GM23248 (cell line): Measurements from ENCODE around the gene NR3C1. TPM values are rescaled to one million over a fixed set of nuclear protein-coding genes. Genes with fewer than 3 reads are reported as not detected.

Source experiments
- DNase-seq: peaks from one replicate; pipeline ENCODE4 v3.0.0-alpha.2; 2015
- H2AFZ ChIP-seq: fragments of 200-600 bp; sonication (generic); 2 replicates; pipeline ENCODE4 v1.6.1; 2016; ENCODE audit warnings: antibody characterized with exemption
- H3F3A ChIP-seq: fragments of 200-600 bp; sonication (generic); 2 replicates; pipeline ENCODE4 v1.6.1; 2016; ENCODE audit warnings: mild to moderate bottlenecking, antibody characterized with exemption, mixed run types; ENCODE audit not compliant: insufficient read depth
- H3K27ac ChIP-seq: fragments of 200-600 bp; sonication (generic); 2 replicates; pipeline ENCODE4 v1.5.1; 2016; ENCODE audit warnings: mild to moderate bottlenecking
- H3K27me3 ChIP-seq: fragments of 200-600 bp; sonication (generic); replicated peaks from 2 replicates; pipeline ENCODE4 v1.6.1; 2016; ENCODE audit warnings: mild to moderate bottlenecking; ENCODE audit not compliant: insufficient read depth
- H3K36me3 ChIP-seq: fragments of 200-600 bp; sonication (generic); 2 replicates; pipeline ENCODE4 v1.6.1; 2016; ENCODE audit warnings: low read depth, mild to moderate bottlenecking
- H3K4me1 ChIP-seq: fragments of 200-600 bp; sonication (generic); 2 replicates; pipeline ENCODE4 v1.6.1; 2016; ENCODE audit warnings: mild to moderate bottlenecking; ENCODE audit not compliant: insufficient read depth
- H3K4me2 ChIP-seq: fragments of 200-600 bp; sonication (generic); one replicate; pipeline ENCODE4 v1.6.1; 2016; ENCODE audit warnings: mild to moderate bottlenecking; ENCODE audit not compliant: unreplicated experiment
- H3K4me3 ChIP-seq: fragments of 200-600 bp; sonication (generic); 2 replicates; pipeline ENCODE4 v1.5.1; 2016; ENCODE audit warnings: mild to moderate bottlenecking
- H3K79me2 ChIP-seq: fragments of 200-600 bp; sonication (generic); 2 replicates; pipeline ENCODE4 v1.6.1; 2016; ENCODE audit warnings: mild to moderate bottlenecking; ENCODE audit not compliant: insufficient read depth
- H3K9ac ChIP-seq: fragments of 200-600 bp; sonication (generic); 2 replicates; pipeline ENCODE4 v1.6.1; 2016; ENCODE audit warnings: mild to moderate bottlenecking
- H3K9me2 ChIP-seq: fragments of 200-600 bp; sonication (generic); 2 replicates; pipeline ENCODE4 v1.6.1; 2016; ENCODE audit warnings: mixed run types, mild to moderate bottlenecking, moderate library complexity; ENCODE audit not compliant: insufficient read depth
- H3K9me3 ChIP-seq: fragments of 200-600 bp; sonication (generic); one replicate; pipeline ENCODE4 v1.6.1; 2017; ENCODE audit warnings: low read depth
- H4K20me1 ChIP-seq: fragments of 200-600 bp; sonication (generic); 2 replicates; pipeline ENCODE4 v1.6.0; 2016; ENCODE audit not compliant: insufficient read depth
- EZH2 ChIP-seq: fragments of 200-600 bp; sonication (generic); IDR thresholded peaks from 2 replicates; pipeline ENCODE4 v1.6.1; 2018; ENCODE audit warnings: antibody characterized with exemption, mild to moderate bottlenecking; ENCODE audit not compliant: insufficient read depth, poor library complexity, severe bottlenecking
- EZH2phosphoT487 ChIP-seq: fragments of 200-600 bp; sonication (generic); IDR thresholded peaks from 2 replicates; pipeline ENCODE4 v1.6.1; 2018; ENCODE audit warnings: antibody characterized with exemption, moderate library complexity, mild to moderate bottlenecking, low read depth; ENCODE audit not compliant: insufficient read depth
- WGBS, 2 experiments: methylation state at CpG; one replicate each; pipeline ENCODE4 v1.1.6; 2015 to 2017; ENCODE audit warnings: low lambda C conversion rate in 2 of 2, low coverage in 1 of 2; ENCODE audit errors: missing lambda C conversion rate in 2 of 2; 5-methylcytosine and 5-hydroxymethylcytosine counted together
- in situ Hi-C: fragments of 300-500 bp; cut with MboI; formaldehyde crosslinking; loops from 2 replicates; pipeline ENCODE4 v1.15.0; 2020
- polyA plus RNA-seq: library from polyadenylated mRNA; unstranded; fragments of >200 nt; fragmentation: Nextera tagmentation; extraction: Ambion mirVana; gene quantifications from 2 replicates; pipeline ENCODE4 v1.2.1, GENCODE V29; 2016
- total RNA-seq: library from RNA; depleted of rRNA; stranded (reverse); fragments of >200 nt; shearing (Covaris generic); gene quantifications from 2 replicates; pipeline ENCODE4 v1.2.3, GENCODE V29; 2014

NR3C1 gene
- total and polyA plus RNA-seq, 2 experiments from 2014 or later: 103 to 121 TPM

DNA sequence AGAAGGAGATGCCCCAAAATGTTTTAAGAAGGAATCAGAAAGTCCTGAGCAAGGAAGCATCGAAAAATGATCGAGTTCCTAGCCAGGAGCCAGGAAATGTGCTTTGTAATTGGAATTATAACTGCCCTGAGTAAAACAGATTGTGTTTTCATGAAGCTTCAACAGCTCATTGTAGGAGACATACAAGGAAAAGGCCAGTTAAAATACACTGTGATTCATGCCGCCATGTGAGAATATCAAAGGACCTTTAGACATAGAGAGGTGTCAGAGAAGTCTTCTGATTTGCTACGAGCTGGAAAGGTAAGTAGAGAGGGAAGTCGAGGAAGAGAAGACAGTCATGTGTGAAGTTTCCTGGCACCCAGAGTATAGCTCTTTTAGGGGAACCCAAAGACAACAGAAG lies 60.9 kb downstream of the NR3C1 start:
- no peaks in the 10 kb centered on the region for H3K9me3 ChIP-seq
- H3K4me1 ChIP-seq: peaks cover 54% of the 10 kb centered on the region
- H3K9ac ChIP-seq: no peak overlapping the region
- in situ Hi-C loops: no loop called here
- H3F3A ChIP-seq: peaks cover 67% of the 10 kb centered on the region
- peaks cover 14% of the 10 kb centered on the region; the same call in 1 of the 2 replicates for H4K20me1 ChIP-seq
- no peaks in the 10 kb centered on the region for H3K27me3 ChIP-seq
- 85% methylated on average over 5 of the region's 5 CpGs for WGBS, 2 experiments
- peaks cover 26% of the 10 kb centered on the region for H3K36me3 ChIP-seq
- H3K27ac ChIP-seq: peak overlapping the region; percentile 72
- no peaks in the 10 kb centered on the region for H3K9me2 ChIP-seq
- H2AFZ ChIP-seq: no peak overlapping the region
- DNase-seq: no peak
- TF ChIP-seq EZH2 (no peak), EZH2phosphoT487 (no peak)
- H3K79me2 ChIP-seq: peaks cover 100% of the 10 kb centered on the region
- H3K4me3 ChIP-seq: no peak overlapping the region
- H3K4me2 ChIP-seq: no peak overlapping the region

DNA sequence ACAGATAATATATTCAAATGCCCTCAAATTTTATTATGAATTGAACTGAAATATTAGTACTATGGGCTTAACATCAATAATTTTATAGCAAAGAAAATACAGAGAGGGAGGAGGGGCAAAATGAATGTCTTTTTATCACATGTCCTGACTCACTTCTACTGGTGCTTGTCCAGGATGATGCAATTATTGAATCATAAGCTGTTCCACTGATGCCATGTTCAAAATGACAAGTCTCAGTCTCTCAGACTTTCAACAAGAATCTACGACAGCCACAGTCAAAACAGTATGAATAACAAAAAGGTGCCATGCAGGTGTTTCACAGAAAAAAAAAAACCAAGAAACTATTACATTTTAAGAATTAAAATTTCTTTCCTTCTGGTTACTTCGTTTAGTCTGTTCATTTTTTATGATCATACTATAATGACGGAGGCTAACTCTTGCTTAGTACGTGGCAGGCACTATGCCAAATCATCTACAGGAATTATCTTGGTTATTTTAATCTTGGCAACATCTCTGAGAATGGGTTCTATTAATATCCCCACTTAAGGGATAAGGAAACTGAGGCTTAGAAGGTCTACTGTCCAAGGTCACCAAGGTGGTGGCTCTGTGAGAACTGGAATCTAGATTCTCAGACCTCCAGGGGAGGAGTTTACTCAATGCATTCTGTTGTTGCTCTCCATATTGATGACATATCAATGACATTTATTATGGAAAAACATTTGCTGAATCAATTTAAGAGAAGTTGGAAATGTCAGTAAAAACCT lies 61.5 kb downstream of the NR3C1 start:
- Histone ChIP-seq H3K27ac (peak overlapping the region; percentile 72), H3K4me2 (peak overlapping the region; percentile 52), H3K79me2 (peaks cover 100% of the 10 kb centered on the region), H3K36me3 (peaks cover 26% of the 10 kb centered on the region), H3K9me3 (no peaks in the 10 kb centered on the region), H3F3A (peaks cover 64% of the 10 kb centered on the region), H3K9ac (no peak overlapping the region; the same call in 1 of the 2 replicates), H3K4me1 (peaks cover 48% of the 10 kb centered on the region), H2AFZ (no peak overlapping the region), H3K9me2 (no peaks in the 10 kb centered on the region), H3K4me3 (no peak overlapping the region), H3K27me3 (no peaks in the 10 kb centered on the region), H4K20me1 (peaks cover 11% of the 10 kb centered on the region; the same call in 1 of the 2 replicates)
- TF ChIP-seq EZH2: no peak
- TF ChIP-seq EZH2phosphoT487: no peak
- DNase-seq: peak; percentile 81
- in situ Hi-C loops: no loop called here
- 51 to 60% methylated on average over 4 of the region's 4 CpGs for WGBS, 2 experiments

DNA sequence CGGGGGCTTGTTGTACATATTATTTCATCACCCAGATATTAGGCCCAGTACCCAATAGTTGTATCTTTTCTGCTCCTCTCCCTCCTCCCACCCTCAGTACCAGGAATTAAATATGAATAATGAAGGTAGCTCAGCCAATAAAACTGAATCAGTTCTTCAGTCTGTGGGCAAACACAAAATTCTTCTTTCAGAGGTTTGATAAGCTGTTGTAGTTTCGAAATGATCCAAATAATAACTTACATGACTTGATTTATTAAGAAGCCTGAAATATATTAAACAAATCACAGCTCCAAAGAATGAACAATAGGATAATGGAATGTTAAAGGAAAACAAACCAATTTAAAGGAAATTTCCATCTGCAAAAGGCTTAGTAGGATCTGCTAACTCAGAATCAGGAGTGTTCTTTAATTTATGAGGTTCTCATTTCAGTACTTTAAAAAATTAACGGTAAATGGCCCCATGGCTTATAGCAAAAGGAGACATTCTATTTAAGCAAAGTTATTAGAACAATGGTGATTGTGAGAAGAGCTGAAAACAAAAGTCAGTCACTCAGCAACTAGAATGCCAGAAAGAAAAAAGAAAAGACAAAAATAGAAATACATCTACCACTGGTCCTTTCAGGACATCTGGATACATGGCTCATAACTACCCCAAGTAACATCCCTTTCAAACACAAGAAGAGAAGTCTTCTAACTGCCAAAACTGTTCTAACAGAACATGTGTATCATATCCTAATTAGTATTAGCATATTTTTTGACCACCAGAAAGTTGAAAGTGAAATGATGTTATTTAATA lies 62.4 kb downstream of the NR3C1 start:
- peaks cover 23% of the 10 kb centered on the region for H3K36me3 ChIP-seq
- H3K4me1 ChIP-seq: peaks cover 39% of the 10 kb centered on the region
- H3K4me2 ChIP-seq: peak overlapping the region; percentile 52
- no peak overlapping the region for H3K4me3 ChIP-seq
- DNase-seq: peak; percentile 41
- in situ Hi-C loops: no loop called here
- no peaks in the 10 kb centered on the region for H3K27me3 ChIP-seq
- TF ChIP-seq EZH2: no peak
- TF ChIP-seq EZH2phosphoT487: no peak
- H3K27ac ChIP-seq: peak overlapping the region; percentile 72
- H3F3A ChIP-seq: peaks cover 56% of the 10 kb centered on the region
- no peak overlapping the region for H2AFZ ChIP-seq
- 37 to 42% methylated on average over 3 of the region's 3 CpGs for WGBS, 2 experiments
- H4K20me1 ChIP-seq: peaks cover 8% of the 10 kb centered on the region; the same call in 1 of the 2 replicates
- H3K9me3 ChIP-seq: no peaks in the 10 kb centered on the region
- peak overlapping the region; percentile 13 for H3K9ac ChIP-seq
- H3K9me2 ChIP-seq: no peaks in the 10 kb centered on the region
- H3K79me2 ChIP-seq: peaks cover 100% of the 10 kb centered on the region

DNA sequence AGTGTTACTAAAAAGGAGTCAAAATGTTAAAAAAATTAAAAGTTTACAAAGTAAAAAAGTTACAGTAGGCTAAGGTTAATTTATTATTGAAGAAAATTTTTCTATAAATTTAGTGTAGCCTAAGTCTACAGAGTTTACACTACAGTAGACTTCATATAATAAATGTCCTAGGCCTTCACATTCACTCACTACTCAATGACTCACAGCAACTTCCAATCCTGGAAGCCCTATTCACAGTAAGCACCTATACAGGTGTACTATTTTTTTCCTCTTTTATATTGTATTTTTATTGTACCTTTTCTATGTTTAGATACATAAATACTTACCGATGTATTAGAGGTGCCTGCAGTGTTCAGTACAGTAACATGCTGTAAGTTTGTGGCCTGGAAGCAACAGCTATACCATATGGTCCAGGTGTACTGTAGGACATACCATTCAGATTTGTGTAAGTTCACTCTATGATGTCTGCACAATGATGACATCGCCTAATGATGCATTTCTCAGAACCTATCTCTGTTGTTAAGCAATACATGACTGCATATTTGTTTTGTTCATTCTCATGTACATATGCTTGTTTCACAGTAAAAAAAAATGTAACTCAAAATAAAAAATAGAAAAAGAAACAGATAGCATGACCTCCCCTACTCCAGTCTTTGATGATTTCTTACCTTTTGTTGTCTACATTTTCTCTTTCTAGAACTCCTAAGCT lies 64.7 kb downstream of the NR3C1 start:
- H3K27me3 ChIP-seq: no peaks in the 10 kb centered on the region
- H2AFZ ChIP-seq: no peak overlapping the region
- 91 to 94% methylated on average over 2 of the region's 2 CpGs for WGBS, 2 experiments
- no peak overlapping the region for H3K4me2 ChIP-seq
- peaks cover 67% of the 10 kb centered on the region for H3F3A ChIP-seq
- H4K20me1 ChIP-seq: peaks cover 11% of the 10 kb centered on the region; the same call in 1 of the 2 replicates
- no peaks in the 10 kb centered on the region for H3K9me2 ChIP-seq
- DNase-seq: peak; percentile 58
- TF ChIP-seq EZH2phosphoT487: no peak
- TF ChIP-seq EZH2: no peak
- no peaks in the 10 kb centered on the region for H3K9me3 ChIP-seq
- H3K9ac ChIP-seq: no peak overlapping the region
- H3K4me1 ChIP-seq: peaks cover 30% of the 10 kb centered on the region
- H3K79me2 ChIP-seq: peaks cover 100% of the 10 kb centered on the region
- no peak overlapping the region for H3K4me3 ChIP-seq
- H3K27ac ChIP-seq: peak overlapping the region; percentile 72
- in situ Hi-C loops: no loop called here
- peaks cover 23% of the 10 kb centered on the region for H3K36me3 ChIP-seq
